Activated effector memory CD4-positive, alpha-beta T cell treated with Interleukin-2 at 50 U/mL for 16 hours (primary cell): ENCODE results near the gene EXTL1.

Source experiments
- DNase-seq: peaks from one replicate; pipeline ENCODE4 v3.0.0-alpha.2; 2020

The EXTL1 gene

GRCh38 chr1:26044971-26045721 lies 23.6 kb downstream of the EXTL1 start:
- DNase-seq: no peak

- DNase-seq: no peak
Observed at GRCh38 chr1:26045722-26046245, 24.2 kb downstream of the EXTL1 start, which contains the start of gene SLC30A2. TSS of gene SLC30A2 (minus strand) at chr1:26046118. CDS start at chr1:26045896, 222 bp downstream.

GRCh38 chr1:26046246-26047095 lies 24.9 kb downstream of the EXTL1 start:
- DNase-seq: no peak

GRCh38 chr1:26047278-26047874 lies 25.8 kb downstream of the EXTL1 start:
- no peak for DNase-seq

- no peak for DNase-seq
Observed at GRCh38 chr1:26049531-26050247, 28.1 kb downstream of the EXTL1 start.

- DNase-seq: no peak
Observed at GRCh38 chr1:26050248-26050640, 28.7 kb downstream of the EXTL1 start.

GRCh38 chr1:26053718-26054560 lies 32.4 kb downstream of the EXTL1 start:
- no peak for DNase-seq

- DNase-seq: no peak
Observed at GRCh38 chr1:26055041-26055440, 33.5 kb downstream of the EXTL1 start.

GRCh38 chr1:26057189-26057588 lies 35.6 kb downstream of the EXTL1 start:
- no peak for DNase-seq

- DNase-seq: no peak
Observed at GRCh38 chr1:26058052-26058595, 36.5 kb downstream of the EXTL1 start.

- DNase-seq: no peak
Observed at GRCh38 chr1:26059906-26060305, 38.3 kb downstream of the EXTL1 start.

- no peak for DNase-seq
Observed at GRCh38 chr1:26060832-26061574, 39.4 kb downstream of the EXTL1 start.

GRCh38 chr1:26064553-26064952 lies 43.0 kb downstream of the EXTL1 start:
- DNase-seq: no peak

- no peak for DNase-seq
Observed at GRCh38 chr1:26066160-26066559, 44.6 kb downstream of the EXTL1 start.

- DNase-seq: no peak
Observed at GRCh38 chr1:26066857-26067256, 45.3 kb downstream of the EXTL1 start.

- no peak for DNase-seq
Observed at GRCh38 chr1:26067432-26067911, 45.9 kb downstream of the EXTL1 start, which contains the start of gene TRIM63. TSS of gene TRIM63 (minus strand) at chr1:26067630. CDS start at chr1:26067494, 136 bp downstream.

GRCh38 chr1:26069941-26070295 lies 48.3 kb downstream of the EXTL1 start:
- no peak for DNase-seq

- DNase-seq: no peak
Observed at GRCh38 chr1:26070296-26070962, 48.9 kb downstream of the EXTL1 start.

GRCh38 chr1:26070963-26071342 lies 49.4 kb downstream of the EXTL1 start:
- DNase-seq: no peak

- DNase-seq: no peak
Observed at GRCh38 chr1:26072305-26072704, 50.7 kb downstream of the EXTL1 start.
